ENCODE results near the gene ARHGEF11. TPM values are rescaled to one million over a fixed set of nuclear protein-coding genes. Genes with fewer than 3 reads are reported as not detected.

Gene ARHGEF11
- total RNA-seq, 1 donor from 2014 or later: 29.1 TPM

- no peaks in the 10 kb centered on the region for H3K27me3 ChIP-seq (ENCODE audit: low read depth)
- TF ChIP-seq CTCF (IDR thresholded peaks at IDR 0.05; ENCODE audit: borderline replicate concordance): no peak
- H3K4me3 ChIP-seq: no peak overlapping the region
- H3K27ac ChIP-seq (replicated peaks): no peak overlapping the region
- H3K36me3 ChIP-seq: no peaks in the 10 kb centered on the region
- intact Hi-C loops (cut with micrococcal nuclease): no loop called here
- peaks cover 51% of the 10 kb centered on the region for H3K4me1 ChIP-seq
- no peak for DNase-seq
- H3K9me3 ChIP-seq (replicated peaks): no peaks in the 10 kb centered on the region
Measured at GRCh38 chr1:157008502-157008901, 37.0 kb downstream of the ARHGEF11 start.

GRCh38 chr1:157007306-157007705 lies 38.2 kb downstream of the ARHGEF11 start:
- Histone ChIP-seq H3K36me3 (no peaks in the 10 kb centered on the region), H3K9me3 (replicated peaks) (no peaks in the 10 kb centered on the region), H3K4me3 (no peak overlapping the region), H3K4me1 (peaks cover 57% of the 10 kb centered on the region), H3K27me3 (ENCODE audit: low read depth) (no peaks in the 10 kb centered on the region), H3K27ac (replicated peaks) (no peak overlapping the region)
- intact Hi-C loops (cut with micrococcal nuclease): no loop called here
- DNase-seq: no peak
- no peak for TF ChIP-seq CTCF (IDR thresholded peaks at IDR 0.05; ENCODE audit: borderline replicate concordance)

- Histone ChIP-seq H3K4me1 (peaks cover 60% of the 10 kb centered on the region), H3K9me3 (replicated peaks) (no peaks in the 10 kb centered on the region), H3K27me3 (ENCODE audit: low read depth) (no peaks in the 10 kb centered on the region), H3K36me3 (no peaks in the 10 kb centered on the region), H3K27ac (replicated peaks) (no peak overlapping the region), H3K4me3 (no peak overlapping the region)
- DNase-seq: no peak
- intact Hi-C loops (cut with micrococcal nuclease): no loop called here
- TF ChIP-seq CTCF (IDR thresholded peaks at IDR 0.05; ENCODE audit: borderline replicate concordance): no peak
Measured at GRCh38 chr1:157006676-157007075, 38.9 kb downstream of the ARHGEF11 start.

- no peaks in the 10 kb centered on the region for H3K9me3 ChIP-seq (replicated peaks)
- no peaks in the 10 kb centered on the region for H3K36me3 ChIP-seq
- H3K27ac ChIP-seq (replicated peaks): no peak overlapping the region
- DNase-seq: no peak
- H3K4me1 ChIP-seq: peaks cover 66% of the 10 kb centered on the region
- TF ChIP-seq CTCF (IDR thresholded peaks at IDR 0.05; ENCODE audit: borderline replicate concordance): no peak
- intact Hi-C loops (cut with micrococcal nuclease): no loop called here
- H3K4me3 ChIP-seq: no peak overlapping the region
- H3K27me3 ChIP-seq (ENCODE audit: low read depth): no peaks in the 10 kb centered on the region
Measured at GRCh38 chr1:157005965-157006364, 39.6 kb downstream of the ARHGEF11 start.

GRCh38 chr1:157004806-157005205 lies 40.7 kb downstream of the ARHGEF11 start:
- no peak for TF ChIP-seq CTCF (IDR thresholded peaks at IDR 0.05; ENCODE audit: borderline replicate concordance)
- DNase-seq: no peak
- Histone ChIP-seq H3K4me3 (no peak overlapping the region), H3K27ac (replicated peaks) (no peak overlapping the region), H3K27me3 (ENCODE audit: low read depth) (no peaks in the 10 kb centered on the region), H3K36me3 (no peaks in the 10 kb centered on the region), H3K4me1 (peaks cover 66% of the 10 kb centered on the region), H3K9me3 (replicated peaks) (no peaks in the 10 kb centered on the region)
- intact Hi-C loops (cut with micrococcal nuclease): no loop called here

GRCh38 chr1:157004327-157004726 lies 41.2 kb downstream of the ARHGEF11 start:
- peaks cover 68% of the 10 kb centered on the region for H3K4me1 ChIP-seq
- DNase-seq: no peak

More at GRCh38 chr1:157004327-157004726, 41.2 kb downstream of the ARHGEF11 start:
- no peak for TF ChIP-seq CTCF (IDR thresholded peaks at IDR 0.05; ENCODE audit: borderline replicate concordance)
- H3K4me3 ChIP-seq: no peak overlapping the region
- H3K36me3 ChIP-seq: no peaks in the 10 kb centered on the region
- H3K9me3 ChIP-seq (replicated peaks): no peaks in the 10 kb centered on the region
- intact Hi-C loops (cut with micrococcal nuclease): no loop called here
- no peaks in the 10 kb centered on the region for H3K27me3 ChIP-seq (ENCODE audit: low read depth)
- no peak overlapping the region for H3K27ac ChIP-seq (replicated peaks)
